ENCODE data around the gene TAF11L6. TPM values are rescaled to one million over a fixed set of nuclear protein-coding genes. Genes with fewer than 3 reads are reported as not detected.
"Not testable (repeated sequence)": the region's sequence is repeated elsewhere in the genome, so short reads cannot be mapped to it uniquely, and the experiment has no call there.

TAF11L6 gene
- polyA plus RNA-seq (2012; ENCODE audit: low read depth, missing spikeins) = not detected

- not testable (repeated sequence) for FAIRE-seq; DNase-seq (ENCODE audit: insufficient read length, low spot score)
Observed at GRCh38 chr5:17528369-17528768, at the start of gene TAF11L6. TSS of gene TAF11L6 (plus strand) at chr5:17528669.

DNA sequence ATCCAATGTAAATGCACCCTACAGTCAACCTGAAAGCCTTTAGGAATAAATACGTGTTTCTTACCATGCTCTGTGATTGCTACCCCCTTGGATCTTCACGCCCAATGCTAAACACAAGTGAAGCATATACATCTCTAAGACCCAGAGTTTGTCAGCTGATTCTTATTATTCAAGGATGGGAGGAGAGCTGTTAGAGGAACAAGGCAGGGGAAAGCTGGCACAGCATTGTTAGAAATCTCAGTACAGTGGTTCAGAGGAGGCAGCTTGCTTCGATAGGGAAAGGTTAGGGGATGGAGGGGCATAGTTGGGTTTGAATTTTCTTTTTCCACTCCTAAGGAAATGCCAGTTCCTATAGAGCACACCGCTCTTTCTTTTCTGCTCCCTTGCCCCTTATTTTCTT, 47.1 kb upstream of the TAF11L6 start:
- TF ChIP-seq POLR2A (IDR thresholded peaks at IDR 0.05; ENCODE audit: low read depth, low read length) = no peak
- TF ChIP-seq POLR2AphosphoS5 (IDR thresholded peaks at IDR 0.05; ENCODE audit: low read depth, low read length) = no peak
- no peak for TF ChIP-seq TAF1 (IDR thresholded peaks at IDR 0.05; ENCODE audit: low read depth, low read length)
- TF ChIP-seq SPI1 (IDR thresholded peaks at IDR 0.05; ENCODE audit: low read depth, low read length) = no peak
- no peak for TF ChIP-seq PAX5 (IDR thresholded peaks at IDR 0.05; ENCODE audit: insufficient read depth, low read length, severe bottlenecking)
- no peak for TF ChIP-seq POU2F2 (IDR thresholded peaks at IDR 0.05; ENCODE audit: low read depth, low read length)
- DNase-seq (ENCODE audit: insufficient read length, low spot score) (no peak), FAIRE-seq (no peak)

- no peak for TF ChIP-seq POLR2AphosphoS5 (IDR thresholded peaks at IDR 0.05; ENCODE audit: low read depth, low read length)
- TF ChIP-seq TAF1 (IDR thresholded peaks at IDR 0.05; ENCODE audit: low read depth, low read length) = no peak
- FAIRE-seq = no peak
- DNase-seq (ENCODE audit: insufficient read length, low spot score) = no peak
Observed at GRCh38 chr5:17482790-17483189, 45.7 kb upstream of the TAF11L6 start.

GRCh38 chr5:17486464-17487173, 41.9 kb upstream of the TAF11L6 start:
- DNase-seq (ENCODE audit: insufficient read length, low spot score); FAIRE-seq: not testable (repeated sequence)

- TF ChIP-seq SPI1 (IDR thresholded peaks at IDR 0.05; ENCODE audit: low read depth, low read length) (no peak), POLR2AphosphoS5 (IDR thresholded peaks at IDR 0.05; ENCODE audit: low read depth, low read length) (no peak), TAF1 (IDR thresholded peaks at IDR 0.05; ENCODE audit: low read depth, low read length) (no peak), POU2F2 (IDR thresholded peaks at IDR 0.05; ENCODE audit: low read depth, low read length) (no peak), POLR2A (IDR thresholded peaks at IDR 0.05; ENCODE audit: low read depth, low read length) (no peak), PAX5 (IDR thresholded peaks at IDR 0.05; ENCODE audit: insufficient read depth, low read length, severe bottlenecking) (no peak)
- FAIRE-seq = no peak
- no peak for DNase-seq (ENCODE audit: insufficient read length, low spot score)
Observed at GRCh38 chr5:17487174-17487512, 41.3 kb upstream of the TAF11L6 start.

DNA sequence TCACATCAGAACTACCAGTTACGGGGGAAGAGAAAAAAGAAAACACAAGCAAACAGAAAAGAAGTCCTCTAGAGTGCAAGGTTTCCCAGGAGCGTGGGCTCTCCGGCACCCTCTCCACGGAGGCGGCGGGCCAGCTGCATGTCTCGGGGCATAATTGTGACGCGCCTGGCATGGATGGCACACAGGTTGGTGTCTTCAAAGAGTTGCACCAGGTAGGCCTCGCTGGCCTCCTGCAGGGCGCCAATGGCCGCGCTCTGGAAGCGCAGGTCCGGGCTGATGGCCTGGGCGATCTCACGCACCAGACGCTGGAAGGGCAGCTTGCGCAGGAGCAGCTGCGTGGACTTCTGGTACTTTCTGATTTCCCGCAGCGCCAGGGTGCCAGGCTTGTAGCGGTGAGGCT, 37.2 kb upstream of the TAF11L6 start:
- not testable (repeated sequence) for DNase-seq (ENCODE audit: insufficient read length, low spot score); FAIRE-seq

DNA sequence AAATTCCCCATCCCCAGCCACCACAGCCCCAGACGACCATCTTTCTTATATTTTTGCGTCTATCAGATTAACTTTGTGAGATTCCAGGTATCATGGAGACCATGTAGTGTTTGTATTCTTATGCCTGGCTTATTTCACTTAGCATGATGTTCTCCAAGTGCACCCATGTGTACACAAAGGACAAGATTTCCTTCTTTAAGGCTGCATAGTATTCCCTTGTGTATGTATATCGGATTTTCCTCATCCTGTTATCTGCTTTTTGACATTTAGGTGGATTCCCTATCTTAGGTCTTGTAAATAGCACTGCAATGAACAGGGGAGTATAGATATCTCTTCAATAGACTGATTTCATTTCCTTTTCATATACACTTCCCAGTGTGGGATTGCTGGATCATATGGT, 35.7 kb upstream of the TAF11L6 start:
- DNase-seq (ENCODE audit: insufficient read length, low spot score) = no peak
- no peak for FAIRE-seq
- TF ChIP-seq POU2F2 (IDR thresholded peaks at IDR 0.05; ENCODE audit: low read depth, low read length) (no peak), POLR2AphosphoS5 (IDR thresholded peaks at IDR 0.05; ENCODE audit: low read depth, low read length) (no peak), TAF1 (IDR thresholded peaks at IDR 0.05; ENCODE audit: low read depth, low read length) (no peak), POLR2A (IDR thresholded peaks at IDR 0.05; ENCODE audit: low read depth, low read length) (no peak), SPI1 (IDR thresholded peaks at IDR 0.05; ENCODE audit: low read depth, low read length) (no peak), PAX5 (IDR thresholded peaks at IDR 0.05; ENCODE audit: insufficient read depth, low read length, severe bottlenecking) (no peak)

DNA sequence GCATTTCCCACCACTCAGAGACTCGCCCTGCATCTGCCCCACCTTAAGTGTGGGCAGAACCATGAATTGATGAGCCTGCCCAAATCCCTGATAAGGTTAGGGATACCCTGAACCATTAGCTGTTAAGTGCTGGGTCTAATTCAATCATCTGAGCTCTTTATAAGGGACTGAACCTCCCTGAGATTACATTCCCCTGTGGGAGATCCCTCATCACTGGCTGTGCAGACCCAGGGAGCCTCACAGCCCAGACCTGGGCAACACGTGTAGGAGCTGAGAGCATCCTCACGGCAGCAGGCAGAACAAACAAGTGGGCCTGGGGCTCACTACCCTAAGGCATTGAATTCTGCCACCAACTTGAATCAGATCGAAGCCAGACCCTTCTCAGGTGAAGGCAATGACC, 31.0 kb upstream of the TAF11L6 start:
- FAIRE-seq (no peak), DNase-seq (ENCODE audit: insufficient read length, low spot score) (no peak)
- no peak for TF ChIP-seq SPI1 (IDR thresholded peaks at IDR 0.05; ENCODE audit: low read depth, low read length)
- TF ChIP-seq POLR2A (IDR thresholded peaks at IDR 0.05; ENCODE audit: low read depth, low read length) = no peak
- no peak for TF ChIP-seq TAF1 (IDR thresholded peaks at IDR 0.05; ENCODE audit: low read depth, low read length)
- no peak for TF ChIP-seq POLR2AphosphoS5 (IDR thresholded peaks at IDR 0.05; ENCODE audit: low read depth, low read length)
- TF ChIP-seq POU2F2 (IDR thresholded peaks at IDR 0.05; ENCODE audit: low read depth, low read length) = no peak
- TF ChIP-seq PAX5 (IDR thresholded peaks at IDR 0.05; ENCODE audit: insufficient read depth, low read length, severe bottlenecking) = no peak

DNA sequence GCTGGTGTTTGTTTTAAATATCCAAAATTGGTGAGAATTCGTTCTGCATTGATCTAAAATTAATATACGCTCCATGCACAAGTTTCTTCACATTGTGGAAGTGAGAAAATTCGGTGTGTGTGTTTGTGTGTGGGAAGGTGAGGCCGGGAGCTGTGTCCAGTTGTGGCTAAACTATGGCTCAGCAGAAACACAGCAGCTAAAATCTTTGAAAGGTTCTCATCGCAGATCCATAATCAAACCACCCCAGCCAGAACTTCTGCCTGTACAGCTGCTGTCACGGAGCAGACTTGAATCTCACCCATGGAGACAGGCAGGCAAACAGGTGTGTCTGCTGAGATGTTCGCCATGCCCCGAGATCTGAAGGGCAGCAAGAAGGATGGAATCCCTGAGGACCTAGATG, 30.5 kb upstream of the TAF11L6 start, which contains the start of gene TAF11L2:
Gene TAF11L2 (plus strand): TSS at position 301 of the 400 bp plus-strand sequence.
- not testable (repeated sequence) for DNase-seq (ENCODE audit: insufficient read length, low spot score); FAIRE-seq

- FAIRE-seq = no peak
- DNase-seq (ENCODE audit: insufficient read length, low spot score) = no peak
- TF ChIP-seq TAF1 (IDR thresholded peaks at IDR 0.05; ENCODE audit: low read depth, low read length) = no peak
- no peak for TF ChIP-seq SPI1 (IDR thresholded peaks at IDR 0.05; ENCODE audit: low read depth, low read length)
- TF ChIP-seq POLR2AphosphoS5 (IDR thresholded peaks at IDR 0.05; ENCODE audit: low read depth, low read length) = no peak
- TF ChIP-seq POU2F2 (IDR thresholded peaks at IDR 0.05; ENCODE audit: low read depth, low read length) = no peak
- TF ChIP-seq POLR2A (IDR thresholded peaks at IDR 0.05; ENCODE audit: low read depth, low read length) = no peak
- no peak for TF ChIP-seq PAX5 (IDR thresholded peaks at IDR 0.05; ENCODE audit: insufficient read depth, low read length, severe bottlenecking)
Observed at GRCh38 chr5:17511775-17512325, 16.6 kb upstream of the TAF11L6 start.

GRCh38 chr5:17517526-17517925, 10.9 kb upstream of the TAF11L6 start:
- not testable (repeated sequence) for DNase-seq (ENCODE audit: insufficient read length, low spot score); FAIRE-seq

DNA sequence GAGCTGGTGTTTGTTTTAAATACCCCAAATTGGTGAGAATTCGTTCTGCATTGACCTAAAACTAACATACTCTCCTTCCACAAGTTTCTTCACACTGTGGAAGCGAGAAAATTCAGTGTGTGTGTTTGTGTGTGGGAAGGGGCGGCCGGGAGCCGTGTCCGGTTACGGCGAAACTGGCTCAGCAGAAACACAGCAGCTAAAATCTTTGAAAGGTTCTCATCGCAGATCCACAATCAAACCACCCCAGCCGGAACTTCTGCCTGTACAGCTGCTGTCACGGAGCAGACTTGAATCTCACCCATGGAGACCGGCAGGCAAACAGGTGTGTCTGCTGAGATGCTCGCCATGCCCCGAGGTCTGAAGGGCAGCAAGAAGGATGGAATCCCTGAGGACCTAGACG, 10.4 kb upstream of the TAF11L6 start, which contains the start of gene TAF11L3:
Gene TAF11L3 (plus strand): TSS at position 301 of the 400 bp plus-strand sequence.
- DNase-seq (ENCODE audit: insufficient read length, low spot score); FAIRE-seq: not testable (repeated sequence)

DNA sequence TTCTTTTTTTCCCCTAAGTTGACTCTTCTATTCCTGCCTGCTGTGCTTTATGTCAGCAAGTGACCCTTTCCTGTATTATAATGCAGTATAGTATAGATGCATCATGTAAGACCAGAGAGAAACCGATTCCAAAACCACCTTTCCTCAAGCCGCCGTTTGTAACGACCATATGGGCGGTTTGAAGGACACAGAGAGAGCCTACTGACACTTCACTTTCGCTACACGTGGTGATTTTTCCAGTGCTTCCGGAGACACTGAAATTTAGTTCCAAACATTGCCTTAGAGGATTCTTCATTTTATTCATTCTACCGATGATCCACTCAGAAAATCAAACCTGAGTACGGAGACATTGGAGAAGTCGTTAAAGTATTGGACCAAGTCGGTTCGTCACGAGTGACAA, 9.0 kb upstream of the TAF11L6 start:
- DNase-seq (ENCODE audit: insufficient read length, low spot score); FAIRE-seq: not testable (repeated sequence)

- FAIRE-seq = not testable (repeated sequence)
Observed at GRCh38 chr5:17521501-17521900, 7.0 kb upstream of the TAF11L6 start, which contains the start of gene TAF11L4. TSS of gene TAF11L4 (plus strand) at chr5:17521801.

GRCh38 chr5:17524935-17525334, 3.5 kb upstream of the TAF11L6 start, which contains the start of gene TAF11L5:
TSS of gene TAF11L5 (plus strand) at chr5:17525235.
- not testable (repeated sequence) for DNase-seq (ENCODE audit: insufficient read length, low spot score); FAIRE-seq

More at GRCh38 chr5:17521501-17521900, 7.0 kb upstream of the TAF11L6 start, which contains the start of gene TAF11L4:
- not testable (repeated sequence) for DNase-seq (ENCODE audit: insufficient read length, low spot score)

DNA sequence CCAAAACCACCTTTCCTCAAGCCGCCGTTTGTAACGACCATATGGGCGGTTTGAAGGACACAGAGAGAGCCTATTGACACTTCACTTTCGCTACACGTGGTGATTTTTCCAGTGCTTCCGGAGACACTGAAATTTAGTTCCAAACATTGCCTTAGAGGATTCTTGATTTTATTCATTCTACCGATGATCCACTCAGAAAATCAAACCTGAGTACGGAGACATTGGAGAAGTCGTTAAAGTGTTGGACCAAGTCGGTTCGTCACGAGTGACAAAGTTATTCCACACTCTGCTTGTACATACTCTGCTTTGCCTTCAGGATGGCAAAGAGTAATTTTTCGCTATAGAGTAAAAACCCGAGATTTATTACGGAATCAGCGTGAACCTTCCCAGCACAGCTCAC, 2.0 kb upstream of the TAF11L6 start:
- FAIRE-seq; DNase-seq (ENCODE audit: insufficient read length, low spot score): not testable (repeated sequence)

Measured in GM12891 (cell line).